Astrocyte of the cerebellum (primary cell): ENCODE data around the gene ERBB4.

Source experiments
- DNase-seq: peaks from one replicate; pipeline ENCODE4 v3.0.0-alpha.2; 2011; ENCODE audit warnings: low read depth
- H3K4me3 ChIP-seq: 2 replicates; pipeline ENCODE4 v1.5.1; 2011; ENCODE audit warnings: mild to moderate bottlenecking, low read depth, low read length, moderate library complexity
- CTCF ChIP-seq: IDR thresholded peaks from 2 replicates; pipeline ENCODE4 v1.5.1; 2012; ENCODE audit warnings: low read length, low read depth, moderate library complexity, mild to moderate bottlenecking; ENCODE audit errors: missing control alignments
- in situ Hi-C: cut with HindIII; loops from 2 replicates; pipeline ENCODE4 v1.10.0; 2017; ENCODE audit warnings: low sequenced_read_pairs

The ERBB4 gene

GRCh38 chr2:211994806-211995205 lies 543.8 kb downstream of the ERBB4 start:
- DNase-seq: no peak
- in situ Hi-C loops: no loop called here
- no peak for TF ChIP-seq CTCF
- no peak overlapping the region for H3K4me3 ChIP-seq

GRCh38 chr2:211990335-211990734 lies 548.3 kb downstream of the ERBB4 start:
- TF ChIP-seq CTCF: no peak
- H3K4me3 ChIP-seq: no peak overlapping the region
- no peak for DNase-seq
- in situ Hi-C loops: no loop called here

- in situ Hi-C loops: no loop called here
Observed at GRCh38 chr2:211986313-211986712, 552.3 kb downstream of the ERBB4 start.

GRCh38 chr2:211985393-211985792 lies 553.2 kb downstream of the ERBB4 start:
- TF ChIP-seq CTCF: no peak
- no peak for DNase-seq
- H3K4me3 ChIP-seq: no peak overlapping the region
- in situ Hi-C loops: no loop called here

More at GRCh38 chr2:211986313-211986712, 552.3 kb downstream of the ERBB4 start:
- no peak overlapping the region for H3K4me3 ChIP-seq
- TF ChIP-seq CTCF: no peak
- no peak for DNase-seq

GRCh38 chr2:211982162-211982561 lies 556.4 kb downstream of the ERBB4 start:
- in situ Hi-C loops: no loop called here
- no peak overlapping the region for H3K4me3 ChIP-seq
- no peak for TF ChIP-seq CTCF
- DNase-seq: no peak

- TF ChIP-seq CTCF: no peak
- no peak overlapping the region for H3K4me3 ChIP-seq
- no peak for DNase-seq
- in situ Hi-C loops: no loop called here
Observed at GRCh38 chr2:211981451-211981850, 557.2 kb downstream of the ERBB4 start.

- TF ChIP-seq CTCF: no peak
- H3K4me3 ChIP-seq: no peak overlapping the region
- DNase-seq: no peak
- in situ Hi-C loops: no loop called here
Observed at GRCh38 chr2:211976076-211976475, 562.5 kb downstream of the ERBB4 start.
